ENCODE measurements around the gene SWT1.
"Not testable (repeated sequence)": the region's sequence is repeated elsewhere in the genome, so short reads cannot be mapped to it uniquely, and the experiment has no call there.

The SWT1 gene

DNA sequence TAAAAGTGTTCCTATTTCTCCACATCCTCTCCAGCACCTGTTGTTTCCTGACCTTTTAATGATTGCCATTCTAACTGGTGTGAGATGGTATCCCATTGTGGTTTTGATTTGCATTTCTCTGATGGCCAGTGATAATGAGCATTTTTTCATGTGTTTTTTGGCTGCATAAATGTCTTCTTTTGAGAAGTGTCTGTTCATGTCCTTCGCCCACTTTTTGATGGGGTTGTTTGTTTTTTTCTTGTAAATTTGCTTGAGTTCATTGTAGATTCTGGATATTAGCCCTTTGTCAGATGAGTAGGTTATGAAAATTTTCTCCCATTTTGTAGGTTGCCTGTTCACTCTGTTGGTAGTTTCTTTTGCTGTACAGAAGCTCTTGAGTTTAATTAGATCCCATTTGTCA lies 95.4 kb downstream of the SWT1 start:
- not testable (repeated sequence) for DNase-seq

DNA sequence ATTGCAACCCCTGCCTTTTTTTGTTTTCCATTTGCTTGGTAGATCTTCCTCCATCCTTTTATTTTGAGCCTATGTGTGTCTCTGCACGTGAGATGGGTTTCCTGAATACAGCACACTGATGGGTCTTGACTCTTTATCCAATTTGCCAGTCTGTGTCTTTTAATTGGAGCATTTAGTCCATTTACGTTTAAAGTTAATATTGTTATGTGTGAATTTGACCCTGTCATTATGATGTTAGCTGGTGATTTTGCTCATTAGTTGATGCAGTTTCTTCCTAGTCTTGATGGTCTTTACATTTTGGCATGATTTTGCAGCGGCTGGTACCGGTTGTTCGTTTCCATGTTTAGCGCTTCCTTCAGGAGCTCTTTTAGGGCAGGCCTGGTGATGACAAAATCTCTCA lies 98.6 kb downstream of the SWT1 start:
- DNase-seq: not testable (repeated sequence)

GRCh38 chr1:185257116-185257949 lies 100.4 kb downstream of the SWT1 start:
- not testable (repeated sequence) for DNase-seq

DNA sequence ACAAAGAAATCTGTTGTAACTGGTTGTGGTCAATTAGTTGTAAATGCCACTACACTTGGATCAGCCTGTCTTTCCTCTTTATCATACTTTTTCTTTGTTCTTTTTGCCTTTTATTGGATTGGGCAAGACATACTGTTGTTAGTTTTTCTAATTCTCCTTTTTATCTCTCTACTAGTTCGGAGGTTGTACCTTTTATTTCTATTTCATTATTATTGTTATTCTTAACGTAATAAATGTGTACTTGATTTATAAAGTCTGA lies 100.9 kb downstream of the SWT1 start:
- no peak for DNase-seq

- DNase-seq: no peak
Observed at GRCh38 chr1:185258676-185259075, 101.7 kb downstream of the SWT1 start.

DNA sequence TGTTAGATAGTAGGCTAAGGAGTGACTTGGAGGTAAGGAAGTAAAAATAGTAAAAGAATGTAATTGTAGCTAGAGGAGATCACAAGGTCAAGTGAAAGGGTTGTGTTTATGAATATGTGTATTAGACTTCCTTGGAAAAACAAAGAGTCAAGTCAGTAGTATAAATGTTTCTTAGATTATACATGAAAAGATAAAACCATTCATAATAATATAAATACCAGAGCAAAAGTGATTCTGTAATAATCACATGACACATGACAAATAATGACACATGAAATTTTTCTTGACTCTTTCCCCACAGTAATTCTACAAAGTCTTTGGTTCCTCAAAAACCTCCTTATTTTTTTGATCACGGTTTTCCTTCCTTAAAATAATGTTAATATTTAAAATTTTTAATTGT lies 103.6 kb downstream of the SWT1 start:
- no peak for DNase-seq

DNA sequence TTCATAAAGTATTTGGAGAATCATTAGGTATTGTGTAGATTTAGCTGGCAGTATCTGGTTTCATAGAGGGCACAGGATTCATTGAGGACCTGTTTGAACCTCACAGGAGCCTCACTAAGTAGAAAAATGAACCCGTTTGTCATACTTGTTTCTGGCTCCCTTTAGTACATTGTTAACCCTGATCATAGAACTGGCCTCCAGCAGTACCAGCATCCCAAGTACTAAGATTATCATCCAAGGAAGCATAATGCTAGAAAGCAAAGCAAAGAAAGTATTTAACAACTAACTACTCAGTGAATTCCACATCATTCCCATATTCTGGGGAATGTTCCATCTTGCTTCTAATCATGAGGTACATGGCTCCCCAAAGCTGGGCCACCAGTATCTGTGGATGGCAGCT lies 105.2 kb downstream of the SWT1 start:
- no peak for DNase-seq

DNA sequence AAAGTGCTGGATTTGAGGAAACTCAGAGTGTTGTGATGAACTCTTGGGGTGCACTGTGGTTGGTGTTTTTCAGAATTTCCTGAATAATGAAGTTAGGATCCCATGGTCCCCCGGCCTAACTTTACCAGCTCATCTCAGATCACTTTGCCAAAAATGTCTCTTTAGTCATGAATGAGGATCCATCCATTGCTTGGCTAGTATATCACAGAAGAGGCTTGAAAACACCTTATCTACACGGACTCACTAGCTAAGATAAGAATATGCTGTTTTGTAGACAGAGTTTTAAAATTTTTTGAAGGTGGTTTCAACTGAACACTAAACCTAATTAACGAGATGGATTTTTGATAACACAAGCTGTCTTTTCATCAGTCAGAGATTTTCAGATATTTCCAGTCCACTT lies 106.3 kb downstream of the SWT1 start:
- no peak for DNase-seq

- DNase-seq: no peak
Observed at GRCh38 chr1:185263780-185264179, 106.8 kb downstream of the SWT1 start.

- DNase-seq: no peak
Observed at GRCh38 chr1:185265314-185265713, 108.3 kb downstream of the SWT1 start.

DNA sequence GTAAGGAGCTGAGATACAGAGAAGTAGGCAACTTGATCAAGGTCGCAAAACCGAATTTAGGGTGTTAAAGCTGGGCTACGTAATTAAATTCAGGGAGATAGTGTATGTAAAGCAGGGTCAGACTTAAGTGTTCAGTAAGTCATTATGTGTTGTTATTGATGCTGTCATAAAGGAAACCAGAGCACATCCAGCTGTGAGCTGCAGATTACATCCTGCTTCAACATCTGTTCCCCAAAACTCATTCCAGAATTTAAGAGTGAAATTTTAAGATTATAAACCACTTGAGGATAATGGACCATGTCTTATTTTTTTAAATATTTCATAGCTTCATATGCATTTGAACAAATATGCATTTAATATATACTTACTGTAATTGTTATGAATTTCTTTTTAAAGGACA lies 110.3 kb downstream of the SWT1 start:
- DNase-seq: no peak

- DNase-seq: no peak
Observed at GRCh38 chr1:185267701-185268100, 110.7 kb downstream of the SWT1 start.

- no peak for DNase-seq
Observed at GRCh38 chr1:185268352-185268751, 111.4 kb downstream of the SWT1 start.

DNA sequence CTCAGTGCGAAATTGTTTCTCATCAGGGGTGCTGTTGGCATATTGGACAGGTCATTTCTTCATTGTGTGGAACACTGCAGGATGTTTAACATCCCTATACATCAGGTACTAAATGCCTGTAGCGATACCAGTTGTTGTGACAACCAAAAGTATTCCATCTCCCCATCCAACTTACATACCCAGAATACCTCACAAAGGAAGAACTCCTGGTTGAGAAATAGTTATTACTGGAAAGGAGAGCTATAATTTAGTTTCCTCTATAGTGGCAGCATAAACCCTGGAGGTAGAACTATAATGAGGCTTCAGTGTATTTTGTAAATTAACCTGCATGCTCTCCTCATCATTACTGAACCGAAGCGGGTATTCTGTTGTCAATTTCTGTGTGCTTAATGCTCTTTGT lies 115.0 kb downstream of the SWT1 start:
- DNase-seq: no peak

GRCh38 chr1:185279571-185279970 lies 122.6 kb downstream of the SWT1 start:
- no peak for DNase-seq

DNA sequence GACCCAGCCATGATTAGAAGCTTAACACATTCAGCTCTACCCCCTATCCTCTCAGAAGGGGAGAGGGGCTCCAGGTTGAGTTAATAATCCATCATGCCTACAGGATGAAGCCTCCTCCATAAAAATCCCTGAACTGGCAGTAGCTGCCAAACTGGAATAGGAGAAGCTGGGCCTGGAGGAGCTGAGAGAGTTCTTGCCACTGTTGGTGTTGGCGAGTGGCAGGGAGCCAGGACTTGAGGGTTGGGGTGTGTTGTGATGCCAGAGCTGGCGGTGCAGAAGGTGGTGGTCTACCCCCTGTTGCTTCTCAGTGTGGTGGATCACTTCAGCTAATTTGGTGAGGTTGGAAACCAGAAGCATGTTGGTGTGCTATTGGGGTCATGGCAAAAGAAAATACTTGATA lies 123.6 kb downstream of the SWT1 start:
- DNase-seq: no peak

GRCh38 chr1:185281245-185281644 lies 124.3 kb downstream of the SWT1 start:
- peak; percentile 26 for DNase-seq

DNA sequence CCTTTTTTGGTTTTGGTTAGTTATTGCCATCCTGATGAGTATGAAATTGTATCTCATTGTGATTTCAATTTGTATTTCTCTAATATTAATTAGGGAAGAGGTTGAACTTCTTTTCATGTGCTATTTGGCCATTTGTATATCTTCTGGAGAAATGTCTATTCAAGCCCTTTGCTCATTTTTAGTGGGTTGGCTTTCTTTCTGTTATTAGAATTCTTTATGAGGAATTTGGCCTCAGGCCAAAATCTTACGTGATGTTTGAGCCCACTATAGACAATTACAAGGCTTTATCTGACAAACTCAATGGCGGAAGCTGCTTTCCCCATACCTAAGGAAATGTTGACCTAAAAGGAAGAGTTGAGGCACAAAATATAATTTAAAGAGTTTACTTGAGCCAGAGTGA lies 127.1 kb downstream of the SWT1 start:
- no peak for DNase-seq

GRCh38 chr1:185284533-185285276 lies 127.7 kb downstream of the SWT1 start:
- DNase-seq: no peak

- DNase-seq: no peak
Observed at GRCh38 chr1:185287451-185287850, 130.5 kb downstream of the SWT1 start.

DNA sequence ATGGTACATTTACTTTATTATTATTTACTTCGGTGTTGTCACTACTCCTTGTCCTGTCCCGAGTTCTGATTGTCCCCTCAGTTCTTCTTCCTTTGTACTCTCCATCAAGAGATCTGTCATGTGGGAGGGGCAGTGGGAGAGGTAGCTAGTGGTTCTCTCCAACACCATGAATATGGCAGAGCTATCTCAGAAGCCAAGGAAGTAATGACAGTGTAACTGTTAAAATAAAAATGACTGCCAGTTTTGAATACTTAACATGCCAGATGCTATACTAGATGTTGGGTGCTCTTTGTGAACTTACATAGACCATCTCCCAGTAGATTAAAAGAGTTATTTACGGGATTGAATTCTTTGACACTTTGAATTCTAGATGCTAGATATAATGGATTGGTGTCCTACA lies 131.5 kb downstream of the SWT1 start:
- no peak for DNase-seq

- no peak for DNase-seq
Observed at GRCh38 chr1:185289880-185290279, 132.9 kb downstream of the SWT1 start.

DNA sequence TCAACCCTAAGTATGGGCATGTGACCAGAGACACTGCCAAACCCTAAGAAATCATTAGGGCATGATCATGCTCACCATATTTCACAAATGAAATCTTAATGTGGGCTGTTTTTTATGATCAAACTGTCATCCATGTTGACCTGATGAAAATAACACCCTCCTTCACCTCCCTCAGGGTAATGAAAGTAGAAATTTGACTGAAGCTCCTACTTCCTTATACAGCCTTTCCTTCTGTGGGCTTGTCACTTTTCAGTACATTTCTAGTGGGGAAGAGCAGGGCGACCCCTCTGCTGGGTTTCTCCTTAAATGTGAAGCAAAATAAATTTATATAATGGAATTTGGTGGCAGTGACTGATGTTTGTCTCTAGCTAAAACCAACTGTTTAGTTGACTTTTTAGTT lies 134.2 kb downstream of the SWT1 start:
- no peak for DNase-seq

- no peak for DNase-seq
Observed at GRCh38 chr1:185291652-185292051, 134.7 kb downstream of the SWT1 start.

GRCh38 chr1:185292237-185292636 lies 135.3 kb downstream of the SWT1 start:
- no peak for DNase-seq
